ENCODE measurements around the gene ARHGAP29. TPM values are rescaled to one million over a fixed set of nuclear protein-coding genes. Genes with fewer than 3 reads are reported as not detected.

ARHGAP29 gene
- total and polyA plus RNA-seq, 2 experiments from 2014 or later, result 9.6 to 22.3 TPM

DNA sequence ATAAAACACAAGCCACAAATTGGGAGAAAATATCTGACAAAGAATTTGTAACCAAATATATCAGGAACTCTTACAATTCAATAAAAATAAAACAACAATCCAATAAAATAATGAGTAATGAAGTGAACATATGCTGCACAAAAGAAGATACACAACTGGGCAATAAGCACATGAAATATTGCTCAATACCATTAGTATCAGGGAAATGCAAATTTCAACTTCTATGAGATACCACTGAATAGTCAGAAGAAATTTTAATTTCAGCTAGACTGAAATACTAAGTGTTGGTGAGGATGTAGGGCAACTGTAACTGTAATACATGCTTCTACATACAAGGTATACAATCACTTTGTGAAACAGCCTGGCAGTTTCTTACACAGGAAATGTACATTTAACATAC is 7.4 kb upstream of the ARHGAP29 start:
- H3K27ac ChIP-seq, result no peak overlapping the region

GRCh38 chr1:94243665-94244064 is 6.3 kb upstream of the ARHGAP29 start:
- H3K27me3 ChIP-seq, result peaks cover 5% of the 10 kb centered on the region

More for the DNA sequence above, 7.4 kb upstream of the ARHGAP29 start:
- no peaks in the 10 kb centered on the region for H3K9me2 ChIP-seq (replicated peaks; ENCODE audit: insufficient read depth)
- no peak overlapping the region for H2AFZ ChIP-seq
- no peaks in the 10 kb centered on the region for H4K20me1 ChIP-seq (ENCODE audit: insufficient read depth, poor library complexity, severe bottlenecking)
- H3K4me2 ChIP-seq, result peak overlapping the region; percentile 97
- no peaks in the 10 kb centered on the region for H3K36me3 ChIP-seq (replicated peaks; ENCODE audit: insufficient read depth, low read depth)
- no peaks in the 10 kb centered on the region for H3K4me1 ChIP-seq (ENCODE audit: insufficient read depth)
- H3K27me3 ChIP-seq, result no peaks in the 10 kb centered on the region
- no peak overlapping the region for H3K4me3 ChIP-seq
- no peak for TF ChIP-seq CTCF (IDR thresholded peaks at IDR 0.05; ENCODE audit: poor library complexity)
- no peak for TF ChIP-seq EZH2 (IDR thresholded peaks at IDR 0.05; ENCODE audit: borderline replicate concordance)
- no peak for TF ChIP-seq EZH2phosphoT487 (IDR thresholded peaks at IDR 0.05; ENCODE audit: low read depth, severe bottlenecking, unreplicated experiment)
- DNase-seq (ENCODE audit: low spot score), result no peak
- no peaks in the 10 kb centered on the region for H3K9me3 ChIP-seq (ENCODE audit: low read depth)
- H3K79me2 ChIP-seq, result peaks cover 39% of the 10 kb centered on the region

GRCh38 chr1:94240822-94241221 is 3.4 kb upstream of the ARHGAP29 start:
- Histone ChIP-seq H3K9me3 (ENCODE audit: low read depth) (no peaks in the 10 kb centered on the region), H2AFZ (no peak overlapping the region), H3K4me1 (ENCODE audit: insufficient read depth) (no peaks in the 10 kb centered on the region), H3K79me2 (peaks cover 60% of the 10 kb centered on the region), H3K27me3 (peaks cover 5% of the 10 kb centered on the region), H4K20me1 (ENCODE audit: insufficient read depth, poor library complexity, severe bottlenecking) (no peaks in the 10 kb centered on the region), H3K4me2 (no peak overlapping the region), H3K9me2 (replicated peaks; ENCODE audit: insufficient read depth) (no peaks in the 10 kb centered on the region), H3K4me3 (no peak overlapping the region), H3K36me3 (replicated peaks; ENCODE audit: insufficient read depth, low read depth) (no peaks in the 10 kb centered on the region), H3K27ac (no peak overlapping the region)
- DNase-seq (ENCODE audit: low spot score), result peak; percentile 27
- TF ChIP-seq CTCF (IDR thresholded peaks at IDR 0.05; ENCODE audit: poor library complexity), result peak; percentile 53
- TF ChIP-seq EZH2phosphoT487 (IDR thresholded peaks at IDR 0.05; ENCODE audit: low read depth, severe bottlenecking, unreplicated experiment), result no peak

More at GRCh38 chr1:94243665-94244064, 6.3 kb upstream of the ARHGAP29 start:
- no peak overlapping the region for H3K27ac ChIP-seq
- DNase-seq (ENCODE audit: low spot score), result no peak
- no peaks in the 10 kb centered on the region for H4K20me1 ChIP-seq (ENCODE audit: insufficient read depth, poor library complexity, severe bottlenecking)
- H3K9me3 ChIP-seq (ENCODE audit: low read depth), result no peaks in the 10 kb centered on the region
- no peak overlapping the region for H3K4me2 ChIP-seq
- whole genome bisulfite sequencing (ENCODE audit: low lambda C conversion rate, missing lambda C conversion rate), result 91% methylated on average over 2 of the region's 2 CpGs
- TF ChIP-seq EZH2phosphoT487 (IDR thresholded peaks at IDR 0.05; ENCODE audit: low read depth, severe bottlenecking, unreplicated experiment) (no peak), EZH2 (IDR thresholded peaks at IDR 0.05; ENCODE audit: borderline replicate concordance) (no peak), CTCF (IDR thresholded peaks at IDR 0.05; ENCODE audit: poor library complexity) (no peak)
- H2AFZ ChIP-seq, result no peak overlapping the region
- H3K79me2 ChIP-seq, result peaks cover 48% of the 10 kb centered on the region
- no peak overlapping the region for H3K4me3 ChIP-seq
- no peaks in the 10 kb centered on the region for H3K9me2 ChIP-seq (replicated peaks; ENCODE audit: insufficient read depth)
- H3K36me3 ChIP-seq (replicated peaks; ENCODE audit: insufficient read depth, low read depth), result no peaks in the 10 kb centered on the region
- no peaks in the 10 kb centered on the region for H3K4me1 ChIP-seq (ENCODE audit: insufficient read depth)

DNA sequence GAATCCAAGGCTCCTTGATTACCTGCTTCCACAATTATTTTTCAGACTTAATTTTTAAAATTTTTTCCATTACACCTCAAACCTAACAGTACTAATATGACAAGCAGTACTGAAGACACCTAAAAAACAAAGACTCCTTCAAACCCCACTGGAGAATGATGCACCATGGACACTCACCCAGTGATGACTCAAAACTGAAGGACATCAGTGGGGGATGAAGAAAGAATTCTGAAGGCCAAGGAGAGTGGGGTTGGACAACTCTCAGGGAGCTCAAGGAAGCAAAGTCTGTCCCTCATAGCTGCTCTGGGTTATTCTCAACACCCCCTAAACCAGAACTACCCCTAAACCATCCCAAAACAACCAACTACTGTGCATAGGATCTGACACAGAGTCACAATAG is 2.4 kb upstream of the ARHGAP29 start:
- no peaks in the 10 kb centered on the region for H3K9me3 ChIP-seq (ENCODE audit: low read depth)
- no peak overlapping the region for H3K27ac ChIP-seq
- TF ChIP-seq CTCF (IDR thresholded peaks at IDR 0.05; ENCODE audit: poor library complexity) (no peak), EZH2 (IDR thresholded peaks at IDR 0.05; ENCODE audit: borderline replicate concordance) (no peak), EZH2phosphoT487 (IDR thresholded peaks at IDR 0.05; ENCODE audit: low read depth, severe bottlenecking, unreplicated experiment) (no peak)
- H3K4me1 ChIP-seq (ENCODE audit: insufficient read depth), result no peaks in the 10 kb centered on the region
- H3K27me3 ChIP-seq, result peaks cover 5% of the 10 kb centered on the region
- no peak overlapping the region for H3K4me3 ChIP-seq
- peaks cover 65% of the 10 kb centered on the region for H3K79me2 ChIP-seq
- no peaks in the 10 kb centered on the region for H3K36me3 ChIP-seq (replicated peaks; ENCODE audit: insufficient read depth, low read depth)
- H2AFZ ChIP-seq, result no peak overlapping the region
- H3K9me2 ChIP-seq (replicated peaks; ENCODE audit: insufficient read depth), result no peaks in the 10 kb centered on the region
- H3K4me2 ChIP-seq, result no peak overlapping the region
- no peaks in the 10 kb centered on the region for H4K20me1 ChIP-seq (ENCODE audit: insufficient read depth, poor library complexity, severe bottlenecking)
- DNase-seq (ENCODE audit: low spot score), result no peak
